Adrenal gland (tissue), 12 donors: ENCODE measurements around the gene HPCAL4. TPM values are rescaled to one million over a fixed set of nuclear protein-coding genes. Genes with fewer than 3 reads are reported as not detected.
A peak's percentile ranks its signal among the peaks of the same experiment; 100 is the strongest.

Experiments
- DNase-seq, 7 donors: peaks; one replicate each; pipeline ENCODE4 v3.0.0-alpha.2; 2019 to 2020
- H3K27ac ChIP-seq, 5 donors: fragments of 200-600 bp; sonication (generic) in 4 of 5; 1 replicate in 3 of 5; 2 replicates in 2 of 5; pipeline versions ENCODE4 v1.5.1 to v1.8.0; 2016 to 2020; ENCODE audit warnings: mild to moderate bottlenecking in 1 of 5
- H3K27me3 ChIP-seq: fragments of 200-600 bp; 2 replicates; pipeline ENCODE4 v1.8.0; 2021
- H3K36me3 ChIP-seq, 2 donors: fragments of 200-600 bp; replicated peaks in 1 of 2; 1 replicate in 1 of 2; 2 replicates in 1 of 2; pipeline versions ENCODE4 v1.5.1 to v1.8.0; 2018 to 2022
- H3K4me1 ChIP-seq, 2 donors: fragments of 200-600 bp; replicated peaks in 1 of 2; 1 replicate in 1 of 2; 2 replicates in 1 of 2; pipeline versions ENCODE4 v1.5.1 to v1.8.0; 2018 to 2021
- H3K4me3 ChIP-seq, 4 donors: fragments of 200-600 bp; sonication (generic) in 3 of 4; one replicate each; pipeline ENCODE4 v1.5.1; 2016 to 2018
- H3K9me3 ChIP-seq, 3 donors: fragments of 200-600 bp; sonication (generic) in 1 of 3; replicated peaks in 1 of 3; 1 replicate in 2 of 3; 2 replicates in 1 of 3; pipeline versions ENCODE4 v1.5.1 to v1.8.0; 2016 to 2021
- POLR2A ChIP-seq, 2 donors: fragments of 450-650 bp; IDR thresholded peaks; one replicate each; pipeline ENCODE4 v1.6.1; 2017; ENCODE audit warnings: antibody characterized with exemption in 2 of 2, mild to moderate bottlenecking in 2 of 2, moderate library complexity in 1 of 2
- WGBS, 4 donors: extraction: QIAGEN DNeasy Blood & Tissue Kit in 2 of 4; methylation state at CpG; one replicate each; pipeline versions ENCODE4 v1.1.5 to v1.1.7; 2013 to 2017; 5-methylcytosine and 5-hydroxymethylcytosine counted together
- intact Hi-C, 2 donors: fragments of 100-400 bp; cut with DNase I; formaldehyde crosslinking; loops; one replicate each; pipeline versions ENCODE4 v1.14.1 to v1.15.0; 2022 to 2023
- polyA plus RNA-seq, 3 donors: library from polyadenylated mRNA; stranded (reverse); fragments of 200-250 nt in 2 of 3; fragments of 350-450 nt in 1 of 3; fragmentation: Illumina TruSeq in 1 of 3; extraction: RNeasy Lipid Tissue Mini Kit (QIAGEN cat#74804) in 1 of 3; gene quantifications; one replicate each; pipeline ENCODE4 v1.2.3, GENCODE V29; 2013 to 2014
- total RNA-seq, 9 donors: library from RNA; depleted of rRNA in 4 of 9; stranded (reverse); fragments of >200 nt in 4 of 9; fragments of 120-200 nt in 1 of 9; fragmentation: NEBNext Ultra II Directional in 1 of 9; extraction: Animal tissue kit (Norgen Biotek cat#: 25700) in 1 of 9; gene quantifications; one replicate each; pipeline versions ENCODE4 v1.1.0 to v1.2.4, GENCODE V29; 2013 to 2023
- TF ChIP-seq, protein P1 (sequence below), 6 experiments: fragments of 450-650 bp in 4 of 6; fragments of 200-600 bp in 2 of 6; sonication (generic) in 1 of 6; IDR thresholded peaks; 1 replicate in 5 of 6; 2 replicates in 1 of 6; pipeline versions ENCODE4 v1.5.1 to v1.8.0; 2016 to 2021; ENCODE audit warnings: antibody characterized with exemption in 6 of 6, mild to moderate bottlenecking in 2 of 6, moderate library complexity in 1 of 6
- donor health status: healthy with polysubstance abuse.
- donor health status: Bipolar disorder and iron deficiency.
- donor health status: DM: yes; HTN: yes; CAD: no.
- donor health status: DM: no; HTN: no; CAD: no.
- donor health status: DM: no; HTN: no; CAD: no.
- donor health status: DM: yes; HTN: yes; CAD: no.

Gene HPCAL4
- total and polyA plus RNA-seq, 12 donors = 0.42 to 9.9 (median 3.4) TPM; not detected in 4

DNA sequence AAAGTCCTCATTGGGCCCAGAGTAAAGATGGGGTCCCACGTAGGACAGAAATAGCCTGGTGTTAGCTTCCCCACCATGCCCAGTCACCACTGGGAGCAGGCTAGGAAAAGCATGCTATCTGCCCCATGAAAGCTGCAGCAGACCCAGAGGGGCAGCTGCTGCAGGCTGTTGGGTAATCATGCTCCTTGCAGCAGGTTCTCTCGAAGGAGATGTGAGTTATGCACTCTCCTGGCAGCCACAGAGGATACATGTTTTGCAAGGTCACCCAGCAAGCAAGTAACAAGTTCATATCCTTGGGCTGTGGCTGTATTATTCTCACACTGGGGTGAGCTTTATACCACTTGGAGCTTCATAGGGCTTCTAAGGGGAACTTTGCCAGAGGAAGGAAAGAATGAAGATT lies 42.7 kb downstream of the HPCAL4 start:
- intact Hi-C loops = no loop called here
- Histone ChIP-seq H3K4me1 (peaks cover 3 to 30% of the 10 kb centered on the region in 2 donors), H3K27ac (peak overlapping the region in 1 of 5 donors; percentile 67), H3K9me3 (no peaks in the 10 kb centered on the region), H3K36me3 (no peaks in the 10 kb centered on the region), H3K27me3 (no peaks in the 10 kb centered on the region), H3K4me3 (no peak overlapping the region)
- peak in 1 of 7 donors; percentile 47 for DNase-seq
- TF ChIP-seq, protein P1, sequence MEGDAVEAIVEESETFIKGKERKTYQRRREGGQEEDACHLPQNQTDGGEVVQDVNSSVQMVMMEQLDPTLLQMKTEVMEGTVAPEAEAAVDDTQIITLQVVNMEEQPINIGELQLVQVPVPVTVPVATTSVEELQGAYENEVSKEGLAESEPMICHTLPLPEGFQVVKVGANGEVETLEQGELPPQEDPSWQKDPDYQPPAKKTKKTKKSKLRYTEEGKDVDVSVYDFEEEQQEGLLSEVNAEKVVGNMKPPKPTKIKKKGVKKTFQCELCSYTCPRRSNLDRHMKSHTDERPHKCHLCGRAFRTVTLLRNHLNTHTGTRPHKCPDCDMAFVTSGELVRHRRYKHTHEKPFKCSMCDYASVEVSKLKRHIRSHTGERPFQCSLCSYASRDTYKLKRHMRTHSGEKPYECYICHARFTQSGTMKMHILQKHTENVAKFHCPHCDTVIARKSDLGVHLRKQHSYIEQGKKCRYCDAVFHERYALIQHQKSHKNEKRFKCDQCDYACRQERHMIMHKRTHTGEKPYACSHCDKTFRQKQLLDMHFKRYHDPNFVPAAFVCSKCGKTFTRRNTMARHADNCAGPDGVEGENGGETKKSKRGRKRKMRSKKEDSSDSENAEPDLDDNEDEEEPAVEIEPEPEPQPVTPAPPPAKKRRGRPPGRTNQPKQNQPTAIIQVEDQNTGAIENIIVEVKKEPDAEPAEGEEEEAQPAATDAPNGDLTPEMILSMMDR (IDR thresholded peaks at IDR 0.05) = no peak
- WGBS, 4 donors = 46 to 65% (median 50%) methylated on average over 2 of the region's 2 CpGs

DNA sequence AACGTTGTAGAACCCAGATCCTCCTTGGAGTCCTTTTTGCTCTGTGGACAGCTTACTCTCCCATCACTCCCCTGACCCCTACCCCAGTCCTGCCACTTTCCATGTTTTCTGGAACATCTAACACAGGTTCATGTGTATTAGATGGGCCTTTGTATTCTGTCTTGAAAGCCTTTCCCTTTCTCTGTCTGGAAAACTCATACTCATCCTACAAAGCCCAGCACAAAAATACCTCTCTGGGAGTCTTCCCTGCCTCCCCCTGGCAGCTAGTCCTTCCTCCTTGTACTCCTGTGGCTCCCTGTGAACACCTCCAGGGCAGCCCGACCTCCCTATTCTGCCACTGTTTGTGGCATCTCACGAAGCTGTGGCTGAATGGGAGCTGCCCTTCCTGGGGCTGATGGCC lies 44.0 kb downstream of the HPCAL4 start:
- Histone ChIP-seq H3K27ac (peak overlapping the region in 4 of 5 donors; percentile 32 to 67 (median 49)), H3K27me3 (no peaks in the 10 kb centered on the region), H3K9me3 (no peaks in the 10 kb centered on the region), H3K4me1 (peaks cover 3 to 22% of the 10 kb centered on the region in 2 donors), H3K36me3 (no peaks in the 10 kb centered on the region), H3K4me3 (no peak overlapping the region)
- 65 to 84% (median 76%) methylated on average over 3 of the region's 3 CpGs for WGBS, 4 donors
- intact Hi-C loops = no loop called here
- TF ChIP-seq, protein P1 (IDR thresholded peaks at IDR 0.05) = no peak
- no peak for TF ChIP-seq POLR2A (IDR thresholded peaks at IDR 0.05)
- DNase-seq = no peak

DNA sequence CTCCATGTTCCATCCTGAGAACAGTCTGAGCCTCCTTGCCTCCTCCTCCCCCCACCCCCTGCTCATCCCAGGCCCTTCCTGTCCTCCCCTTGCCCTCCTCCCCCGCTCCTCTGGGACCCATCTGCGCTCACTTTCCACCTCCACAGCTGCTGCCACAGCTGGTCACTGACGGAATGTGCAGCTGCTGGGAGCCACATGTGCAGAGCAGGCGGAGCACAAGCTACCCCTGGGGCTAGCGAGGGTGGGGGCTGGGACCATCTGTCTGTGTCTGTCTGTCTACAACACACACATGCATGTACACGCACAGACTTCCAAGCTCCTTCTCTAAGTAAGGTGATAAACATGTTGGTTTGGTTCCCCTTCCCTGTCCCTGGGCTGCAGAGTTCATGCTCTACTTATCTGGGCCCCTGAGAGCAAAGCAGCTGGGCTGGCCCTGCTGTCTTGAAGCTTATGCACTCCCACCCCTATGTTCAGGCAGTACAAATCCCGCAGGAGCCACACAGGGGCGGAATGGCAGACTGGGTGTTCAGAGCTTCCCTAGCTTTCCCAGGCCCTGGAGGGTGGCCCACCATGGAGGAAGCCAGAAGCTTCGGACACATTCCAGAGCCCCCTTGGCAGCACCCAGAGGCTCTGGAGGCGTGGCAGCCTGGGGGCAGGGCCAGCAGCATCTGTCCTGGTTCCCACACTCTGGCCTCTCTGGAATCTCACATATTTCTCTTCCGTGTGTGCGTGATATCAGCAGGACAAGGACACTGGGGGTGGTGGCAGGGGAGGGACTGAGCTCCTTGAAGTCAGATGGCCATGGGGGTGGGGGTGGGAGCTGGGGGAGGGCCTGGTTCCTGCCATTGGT lies 44.8 kb downstream of the HPCAL4 start:
- H3K4me3 ChIP-seq = no peak overlapping the region
- peaks cover 3 to 22% of the 10 kb centered on the region in 2 donors for H3K4me1 ChIP-seq
- no peak for TF ChIP-seq POLR2A (IDR thresholded peaks at IDR 0.05)
- TF ChIP-seq, protein P1 (IDR thresholded peaks at IDR 0.05) = no peak
- 39 to 73% (median 47%) methylated on average over 4 to 12 of the region's 12 CpGs for whole genome bisulfite sequencing, 4 donors
- H3K9me3 ChIP-seq = no peaks in the 10 kb centered on the region
- intact Hi-C loops = no loop called here
- DNase-seq = peak; percentile 38 to 82 (median 73)
- no peaks in the 10 kb centered on the region for H3K27me3 ChIP-seq
- H3K36me3 ChIP-seq = no peaks in the 10 kb centered on the region
- H3K27ac ChIP-seq = peak overlapping the region in 2 of 5 donors; percentile 57 to 67

DNA sequence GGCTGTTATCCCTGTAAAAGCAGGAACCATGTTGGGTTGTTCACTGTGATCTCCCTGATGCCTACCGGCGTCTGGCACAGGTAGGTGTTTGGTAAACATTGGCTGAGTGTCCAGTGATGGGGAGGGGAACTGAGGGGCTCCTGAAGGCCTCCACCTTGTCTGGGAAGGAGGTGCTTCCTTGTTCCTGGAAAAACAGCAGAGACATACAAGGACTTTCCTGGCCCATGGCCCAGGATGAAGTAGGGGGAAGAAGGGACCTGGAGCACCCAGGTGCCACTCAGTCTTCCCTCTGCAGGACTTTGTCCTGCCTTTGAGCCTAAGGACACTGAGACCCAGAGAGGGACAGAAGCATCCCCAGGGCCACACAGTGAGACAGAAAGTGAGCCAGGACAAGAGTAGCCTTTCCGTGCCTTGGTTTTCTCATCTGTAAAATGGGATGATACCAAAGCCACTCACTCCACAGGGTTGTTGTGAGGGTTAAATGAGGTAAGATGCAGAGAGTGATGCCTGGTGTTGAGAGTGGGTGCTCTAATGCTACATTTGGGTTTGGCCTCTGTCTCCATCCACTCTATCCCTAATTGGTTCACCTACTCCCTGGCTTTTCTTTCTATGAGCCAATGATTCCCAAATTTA lies 45.7 kb downstream of the HPCAL4 start:
- peak overlapping the region in 1 of 5 donors; percentile 67 for H3K27ac ChIP-seq
- intact Hi-C loops = no loop called here

More for the DNA sequence above, 45.7 kb downstream of the HPCAL4 start:
- no peak for TF ChIP-seq POLR2A (IDR thresholded peaks at IDR 0.05)
- WGBS, 4 donors = 87 to 92% (median 88%) methylated on average over 3 of the region's 3 CpGs
- H3K36me3 ChIP-seq = no peaks in the 10 kb centered on the region
- H3K27me3 ChIP-seq = no peaks in the 10 kb centered on the region
- H3K9me3 ChIP-seq = no peaks in the 10 kb centered on the region
- peaks cover 3 to 22% of the 10 kb centered on the region in 2 donors for H3K4me1 ChIP-seq
- DNase-seq = no peak
- no peak overlapping the region for H3K4me3 ChIP-seq
